GM18505 (cell line): Measurements from ENCODE around the gene PMVK.

Experiments
- ATAC-seq: cut with Tn5 transposase; IDR thresholded peaks from one replicate; pipeline ENCODE4 v1.9.1; 2021; ENCODE audit not compliant: unreplicated experiment
- POLR2A ChIP-seq: IDR thresholded peaks from 4 replicates; pipeline ENCODE4 v1.6.1; 2011; ENCODE audit warnings: borderline replicate concordance; ENCODE audit not compliant: insufficient read depth, insufficient read length; ENCODE audit errors: extremely low read depth

PMVK gene

GRCh38 chr1:154883919-154884868 is 52.3 kb downstream of the PMVK start:
- no peak for TF ChIP-seq POLR2A
- no peak for ATAC-seq

GRCh38 chr1:154881820-154882535 is 54.5 kb downstream of the PMVK start:
- TF ChIP-seq POLR2A: no peak
- ATAC-seq: no peak

DNA sequence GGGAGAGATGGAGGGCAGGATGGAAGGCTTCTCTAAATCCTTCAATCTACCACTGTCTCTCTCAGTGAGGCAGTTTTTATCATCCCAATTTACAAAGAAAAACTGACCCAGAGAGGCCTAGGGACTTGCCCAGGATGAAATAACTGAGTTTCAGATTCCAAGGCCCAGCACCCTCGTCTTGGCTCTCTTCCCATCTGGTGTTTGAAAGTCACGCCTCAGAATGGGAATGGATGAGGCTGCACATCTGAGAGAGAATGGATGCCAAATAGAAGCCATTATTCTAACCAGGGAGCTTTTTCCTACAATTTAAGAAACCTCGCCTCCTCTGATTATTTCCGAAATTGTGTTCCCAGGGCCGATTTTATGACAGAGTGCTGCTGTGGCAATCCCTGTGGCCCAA is 55.8 kb downstream of the PMVK start:
- ATAC-seq: no peak
- no peak for TF ChIP-seq POLR2A

GRCh38 chr1:154879038-154879421 is 57.5 kb downstream of the PMVK start:
- no peak for TF ChIP-seq POLR2A
- ATAC-seq: no peak

DNA sequence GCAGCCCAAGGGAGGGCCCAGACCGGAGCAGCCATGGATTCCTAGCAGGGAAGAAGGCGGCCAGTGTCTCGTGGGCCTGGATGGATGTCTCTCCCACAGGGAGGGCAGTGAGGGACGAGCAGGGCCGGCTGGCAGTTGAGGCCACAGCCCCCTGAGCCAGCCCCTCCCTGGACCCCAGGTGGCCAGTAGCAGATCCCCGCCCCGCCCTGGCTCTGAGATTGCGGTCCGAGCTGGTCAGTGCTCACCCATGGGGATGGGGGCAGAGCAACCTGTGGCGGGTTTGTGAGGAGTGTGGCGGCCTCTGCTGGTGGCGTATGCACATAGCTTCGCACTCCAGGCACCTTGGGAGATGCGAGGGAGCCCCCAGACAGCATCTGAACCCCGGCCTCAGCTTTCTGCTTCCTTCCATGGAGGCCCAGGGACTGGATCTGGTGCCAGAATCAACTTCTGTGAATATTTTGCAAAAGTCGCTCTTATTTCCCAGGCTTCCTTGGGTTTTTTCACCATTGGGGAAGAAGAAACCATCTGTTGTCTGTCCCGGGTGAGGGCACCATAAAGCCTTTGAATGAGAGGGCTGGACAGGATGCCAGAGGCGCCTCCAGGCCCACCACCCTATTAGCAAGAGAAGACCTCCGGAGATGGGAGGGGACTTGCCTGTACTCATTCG is 58.0 kb downstream of the PMVK start:
- no peak for TF ChIP-seq POLR2A
- peak; percentile 58 for ATAC-seq

GRCh38 chr1:154877370-154877974 is 59.0 kb downstream of the PMVK start:
- ATAC-seq: no peak
- TF ChIP-seq POLR2A: no peak

DNA sequence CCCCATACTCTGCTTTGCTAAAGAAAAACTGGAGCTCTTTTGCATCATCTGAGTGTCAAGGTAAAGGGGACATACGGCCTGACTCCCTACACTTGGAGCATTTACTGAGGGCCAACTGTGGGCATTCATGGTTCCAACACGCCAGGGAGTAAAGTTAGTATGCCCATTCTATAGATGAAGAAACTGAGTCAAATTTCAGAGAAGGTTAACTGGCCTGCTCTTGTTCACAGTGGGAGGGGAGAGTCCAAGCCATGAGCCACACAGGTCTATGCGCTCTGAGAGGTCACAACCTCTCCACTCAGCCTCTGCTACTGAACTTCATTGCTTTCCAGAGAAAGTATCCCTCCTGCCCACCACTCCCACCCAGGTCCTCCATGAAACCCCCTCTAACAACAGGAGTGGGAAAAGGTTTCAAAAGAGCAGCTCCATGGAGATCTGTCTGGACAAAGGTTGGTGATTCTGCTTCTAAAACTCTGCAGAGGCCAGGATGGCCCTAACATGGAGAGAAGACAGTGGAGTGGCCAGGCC is 59.6 kb downstream of the PMVK start:
- ATAC-seq: no peak
- no peak for TF ChIP-seq POLR2A
